ENCODE measurements around the gene PPP2CA. TPM values are rescaled to one million over a fixed set of nuclear protein-coding genes. Genes with fewer than 3 reads are reported as not detected.
"Not testable (repeated sequence)": the region's sequence is repeated elsewhere in the genome, so short reads cannot be mapped to it uniquely, and the experiment has no call there.

Gene PPP2CA
- total RNA-seq, 4 donors from 2014 or later = 90.2 to 179 (median 155) TPM

- no peak for TF ChIP-seq CTCF (IDR thresholded peaks at IDR 0.05 in 4 of 5, conservative IDR thresholded peaks at IDR 0.05 in 1 of 5)
- peak in 1 of 2 donors; percentile 15 for TF ChIP-seq POLR2A (IDR thresholded peaks at IDR 0.05)
- ATAC-seq (peak; percentile 24 to 32), DNase-seq (peak in 1 of 2 donors; percentile 41)
- in situ Hi-C loops (cut with MboI; ENCODE audit: low sequenced_read_pairs in 4 of 4) = no loop called here
- Histone ChIP-seq H3K27me3 (no peaks in the 10 kb centered on the region), H3K27ac (peak overlapping the region; percentile 95 to 100 (median 99)), H3K36me3 (no peaks in the 10 kb centered on the region), H3K4me1 (peaks cover 36 to 46% of the 10 kb centered on the region in 2 donors), H3K9me3 (no peaks in the 10 kb centered on the region), H3K4me3 (peak overlapping the region; percentile 67 to 93 (median 86))
- intact Hi-C loops (cut with DNase I; ENCODE audit: low total_unique reads) = loop anchor here (2.0 to 5.0 kb wide), 3 partner anchors 14 to 421 kb away; partner anchors contain the start of genes SEC24A and VDAC1
Observed at GRCh38 chr5:134226441-134227192, 744 bp upstream of the PPP2CA start.

GRCh38 chr5:134224888-134225779 lies 739 bp downstream of the PPP2CA start:
- Histone ChIP-seq H3K4me3 (peak overlapping the region; percentile 67 to 93 (median 86)), H3K36me3 (no peaks in the 10 kb centered on the region), H3K27ac (peak overlapping the region; percentile 95 to 100 (median 99)), H3K4me1 (peaks cover 49 to 60% of the 10 kb centered on the region in 2 donors), H3K9me3 (no peaks in the 10 kb centered on the region), H3K27me3 (no peaks in the 10 kb centered on the region)
- ATAC-seq (peak; percentile 53 to 61), DNase-seq (peak; percentile 44 to 56)
- intact Hi-C loops (cut with DNase I; ENCODE audit: low total_unique reads) (loop anchor here (1.0 to 5.0 kb wide), 5 partner anchors 48 to 422 kb away; partner anchors contain the start of genes SEC24A, UBE2B and VDAC1), in situ Hi-C loops (cut with MboI; ENCODE audit: low sequenced_read_pairs in 4 of 4) (no loop called here)
- TF ChIP-seq CTCF (IDR thresholded peaks at IDR 0.05 in 4 of 5, conservative IDR thresholded peaks at IDR 0.05 in 1 of 5) (peak in 3 of 5 experiments; percentile 27 to 38 (median 33)), POLR2A (IDR thresholded peaks at IDR 0.05) (no peak)

- H3K27me3 ChIP-seq = no peaks in the 10 kb centered on the region
- no peaks in the 10 kb centered on the region for H3K36me3 ChIP-seq
- TF ChIP-seq POLR2A (IDR thresholded peaks at IDR 0.05) (no peak), CTCF (IDR thresholded peaks at IDR 0.05 in 4 of 5, conservative IDR thresholded peaks at IDR 0.05 in 1 of 5) (no peak)
- H3K4me1 ChIP-seq = peaks cover 65 to 68% of the 10 kb centered on the region in 2 donors
- ATAC-seq = no peak
- no peak for DNase-seq
- in situ Hi-C loops (cut with MboI; ENCODE audit: low sequenced_read_pairs in 4 of 4) (no loop called here), intact Hi-C loops (cut with DNase I; ENCODE audit: low total_unique reads) (loop anchor here (1.0 to 2.0 kb wide), 3 partner anchors 65 to 147 kb away; partner anchors contain the start of gene UBE2B)
- H3K9me3 ChIP-seq = no peaks in the 10 kb centered on the region
- peak overlapping the region; percentile 67 to 93 (median 86) for H3K4me3 ChIP-seq
- peak overlapping the region; percentile 95 to 100 (median 99) for H3K27ac ChIP-seq
Observed at GRCh38 chr5:134223406-134224248, 2.2 kb downstream of the PPP2CA start.

- Histone ChIP-seq H3K4me1 (peaks cover 55 to 67% of the 10 kb centered on the region in 2 donors), H3K27ac (peak overlapping the region; percentile 95 to 100 (median 99)), H3K4me3 (peak overlapping the region in 3 of 4 donors; percentile 82 to 93 (median 90))
- DNase-seq; in situ Hi-C loops (cut with MboI; ENCODE audit: low sequenced_read_pairs in 4 of 4); H3K27me3 ChIP-seq; H3K9me3 ChIP-seq; H3K36me3 ChIP-seq; ATAC-seq; intact Hi-C loops (cut with DNase I; ENCODE audit: low total_unique reads): not testable (repeated sequence)
Observed at GRCh38 chr5:134221690-134222089, 4.2 kb downstream of the PPP2CA start.
